Ovary (tissue), 9 donors: ENCODE data around the gene ASCL5. TPM values are rescaled to one million over a fixed set of nuclear protein-coding genes. Genes with fewer than 3 reads are reported as not detected.

Source experiments
- DNase-seq, 5 donors: peaks; one replicate each; pipeline ENCODE4 v3.0.0-alpha.2; 2019 to 2020
- H3K27ac ChIP-seq, 2 donors: fragments of 200-600 bp; one replicate each; pipeline versions ENCODE4 v1.5.1 to v1.8.0; 2019 to 2022
- H3K27me3 ChIP-seq: fragments of 200-600 bp; one replicate; pipeline ENCODE4 v1.8.0; 2022
- H3K36me3 ChIP-seq: fragments of 200-600 bp; sonication (generic); one replicate; pipeline ENCODE4 v1.5.1; 2019
- H3K4me1 ChIP-seq: one replicate; pipeline ENCODE4 v1.8.1; 2013; ENCODE audit warnings: mild to moderate bottlenecking, moderate library complexity; ENCODE audit not compliant: insufficient read depth
- H3K4me3 ChIP-seq: fragments of 200-600 bp; sonication (generic); one replicate; pipeline ENCODE4 v1.5.1; 2017
- H3K9me3 ChIP-seq, 2 donors: fragments of 200-600 bp in 1 of 2; sonication (generic) in 1 of 2; one replicate each; pipeline versions ENCODE4 v1.5.1 to v1.8.1; 2013 to 2019; ENCODE audit warnings: mild to moderate bottlenecking in 1 of 2, moderate library complexity in 1 of 2
- CTCF ChIP-seq, 3 donors: fragments of 450-650 bp in 2 of 3; fragments of 200-600 bp in 1 of 3; IDR thresholded peaks; one replicate each; pipeline versions ENCODE4 v1.5.1 to v1.8.0; 2016 to 2022; ENCODE audit warnings: antibody characterized with exemption in 3 of 3, mild to moderate bottlenecking in 1 of 3
- EP300 ChIP-seq: sonication (generic); formaldehyde crosslinking; IDR thresholded peaks from one replicate; pipeline ENCODE4 v1.6.1; 2017; ENCODE audit warnings: antibody characterized with exemption
- POLR2A ChIP-seq: fragments of 450-650 bp; IDR thresholded peaks from one replicate; pipeline ENCODE4 v1.6.1; 2017; ENCODE audit warnings: antibody characterized with exemption, mild to moderate bottlenecking, moderate library complexity
- whole genome bisulfite sequencing, 3 donors: extraction: QIAGEN DNeasy Blood & Tissue Kit in 1 of 3; methylation state at CpG; one replicate each; pipeline versions ENCODE4 v1.1.5 to v1.1.7; 2013 to 2017; 5-methylcytosine and 5-hydroxymethylcytosine counted together
- intact Hi-C, 4 donors: fragments of 100-400 bp; cut with DNase I; formaldehyde crosslinking; loops; one replicate each; pipeline versions ENCODE4 v1.11.0 to v1.15.1; 2022 to 2023
- polyA plus RNA-seq, 2 donors: library from polyadenylated mRNA; stranded (reverse); fragments of 200-250 nt in 1 of 2; fragments of 350-450 nt in 1 of 2; fragmentation: Illumina TruSeq in 1 of 2; extraction: RNeasy Lipid Tissue Mini Kit (QIAGEN cat#74804) in 1 of 2; gene quantifications; one replicate each; pipeline ENCODE4 v1.2.3, GENCODE V29; 2013 to 2014
- total RNA-seq, 7 donors: library from RNA; depleted of rRNA in 2 of 7; stranded (reverse); fragments of >200 nt in 2 of 7; fragmentation: NEBNext Ultra II Directional in 3 of 7; extraction: Animal tissue kit (Norgen Biotek cat#: 25700) in 3 of 7; gene quantifications; one replicate each; pipeline versions ENCODE4 v1.1.0 to v1.2.4, GENCODE V29; 2016 to 2023
- donor health status: DM: no; HTN: no; CAD: no; lungs with moderate emphysema.
- donor health status: DM: no; HTN: no; CAD: no.
- donor health status: Bipolar disorder and iron deficiency.
- donor health status: DM: yes; HTN: yes; CAD: no.
- donor health status: DM: no; HTN: no; CAD: no.
- donor health status: DM: yes; HTN: yes; CAD: no.

ASCL5 gene
- total and polyA plus RNA-seq, 9 donors, result 0.06 TPM; not detected in 8

GRCh38 chr1:201140941-201141260 is 13.9 kb upstream of the ASCL5 start:
- Histone ChIP-seq H3K27me3 (no peaks in the 10 kb centered on the region), H3K36me3 (no peaks in the 10 kb centered on the region), H3K4me1 (no peaks in the 10 kb centered on the region), H3K9me3 (no peaks in the 10 kb centered on the region), H3K27ac (no peak overlapping the region), H3K4me3 (no peak overlapping the region)
- intact Hi-C loops, result no loop called here
- TF ChIP-seq CTCF (IDR thresholded peaks at IDR 0.05) (no peak), POLR2A (no peak), EP300 (no peak)
- DNase-seq, result peak in 1 of 5 donors; percentile 4
- WGBS, 3 donors, result 89 to 94% (median 90%) methylated on average over 8 of the region's 8 CpGs

GRCh38 chr1:201140235-201140940 is 13.4 kb upstream of the ASCL5 start:
- 76 to 84% (median 82%) methylated on average over 10 of the region's 10 CpGs for WGBS, 3 donors
- DNase-seq, result peak in 1 of 5 donors; percentile 0
- Histone ChIP-seq H3K27me3 (no peaks in the 10 kb centered on the region), H3K36me3 (no peaks in the 10 kb centered on the region), H3K9me3 (no peaks in the 10 kb centered on the region), H3K4me1 (no peaks in the 10 kb centered on the region), H3K4me3 (no peak overlapping the region), H3K27ac (no peak overlapping the region)
- intact Hi-C loops, result no loop called here
- TF ChIP-seq POLR2A (no peak), EP300 (no peak), CTCF (IDR thresholded peaks at IDR 0.05) (no peak)

- no peaks in the 10 kb centered on the region for H3K27me3 ChIP-seq
- no peaks in the 10 kb centered on the region for H3K9me3 ChIP-seq
- no peak overlapping the region for H3K4me3 ChIP-seq
- no peaks in the 10 kb centered on the region for H3K4me1 ChIP-seq
- WGBS, 3 donors, result 87 to 93% (median 91%) methylated on average over 9 of the region's 9 CpGs
- no peak overlapping the region for H3K27ac ChIP-seq
- intact Hi-C loops, result no loop called here
- DNase-seq, result peak in 1 of 5 donors; percentile 7
- TF ChIP-seq POLR2A, result no peak
- TF ChIP-seq CTCF (IDR thresholded peaks at IDR 0.05), result no peak
- no peak for TF ChIP-seq EP300
- no peaks in the 10 kb centered on the region for H3K36me3 ChIP-seq
Observed at GRCh38 chr1:201139756-201140155, 12.8 kb upstream of the ASCL5 start.

GRCh38 chr1:201139306-201139705 is 12.3 kb upstream of the ASCL5 start:
- WGBS, 3 donors, result 85 to 97% (median 97%) methylated on average over 5 of the region's 5 CpGs
- H3K27me3 ChIP-seq, result no peaks in the 10 kb centered on the region
- no peak for TF ChIP-seq CTCF (IDR thresholded peaks at IDR 0.05)
- no peak for TF ChIP-seq POLR2A
- no peak for TF ChIP-seq EP300
- peak in 1 of 5 donors; percentile 6 for DNase-seq
- no peak overlapping the region for H3K27ac ChIP-seq
- H3K36me3 ChIP-seq, result no peaks in the 10 kb centered on the region
- no peaks in the 10 kb centered on the region for H3K4me1 ChIP-seq
- no peaks in the 10 kb centered on the region for H3K9me3 ChIP-seq
- intact Hi-C loops, result no loop called here
- H3K4me3 ChIP-seq, result no peak overlapping the region
